Measurements from ENCODE around the gene CHPT1.

The CHPT1 gene

DNA sequence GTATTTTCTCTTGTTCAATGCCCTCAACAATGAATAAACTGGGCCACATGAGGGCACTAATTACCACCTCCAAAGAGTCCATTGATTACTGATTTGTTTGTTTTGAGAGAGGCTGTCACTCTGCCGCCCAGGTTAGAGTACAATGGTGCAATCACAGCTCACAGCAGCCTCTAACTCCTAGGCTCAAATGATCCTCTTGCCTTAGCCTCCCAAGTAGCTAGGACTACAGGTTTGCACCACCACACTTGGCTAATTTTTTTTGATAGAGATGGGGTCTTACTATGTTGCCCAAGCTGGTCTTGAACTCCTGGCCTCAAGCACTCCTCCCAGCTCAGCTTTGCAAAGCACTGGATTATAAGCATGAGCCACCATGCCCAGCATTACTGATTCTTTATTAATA lies 70.1 kb downstream of the CHPT1 start:
- no peak for DNase-seq

- no peak for DNase-seq
These were observed 71.3 kb downstream of the CHPT1 start for GRCh38 chr12:101768781-101769180.

- no peak for DNase-seq
These were observed 72.4 kb downstream of the CHPT1 start for GRCh38 chr12:101769865-101770264.

- DNase-seq, result no peak
These were observed 74.8 kb downstream of the CHPT1 start for GRCh38 chr12:101772012-101772775.

DNA sequence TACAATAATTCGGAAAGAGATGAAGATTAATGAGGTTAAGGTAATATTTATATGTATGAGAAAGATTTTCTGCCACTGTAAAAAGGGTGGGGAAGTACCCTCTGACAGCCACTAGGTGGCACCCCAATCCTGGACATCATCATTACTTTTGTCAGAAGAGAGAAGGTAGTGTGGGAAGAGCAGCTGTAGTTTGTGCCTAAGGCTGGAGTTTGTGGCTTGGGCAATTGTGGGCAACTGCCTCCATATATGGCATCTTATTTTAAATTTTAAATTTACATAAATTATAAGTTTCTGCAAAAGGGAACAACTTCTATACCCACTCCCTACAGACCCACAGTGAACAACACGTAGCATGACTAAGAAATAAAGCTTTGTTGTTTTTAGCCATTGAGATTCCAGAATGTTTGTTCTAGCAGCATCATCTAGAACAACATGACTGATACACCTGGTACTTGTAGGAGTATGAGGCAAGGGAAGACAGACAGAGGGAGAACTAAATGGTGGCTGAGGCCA lies 76.3 kb downstream of the CHPT1 start:
- peak; percentile 59 for DNase-seq

DNA sequence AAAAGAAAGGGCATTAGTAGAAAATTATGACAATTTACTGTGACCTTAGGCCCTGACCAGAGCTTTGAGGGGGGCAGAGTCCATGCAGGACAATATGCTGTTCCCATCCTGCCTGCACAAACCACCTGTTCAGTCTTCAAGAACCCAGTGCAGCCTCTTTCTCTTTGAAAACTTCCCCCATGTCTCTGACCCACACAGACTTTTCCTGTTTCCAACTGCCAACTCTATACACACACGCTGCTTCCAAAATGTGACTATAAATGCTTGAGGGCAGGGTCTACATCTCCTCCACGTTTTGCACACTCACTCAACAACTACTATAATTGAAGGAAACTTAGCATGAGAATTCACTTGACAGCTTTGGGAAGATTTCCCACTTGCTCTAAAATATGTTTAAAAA lies 78.4 kb downstream of the CHPT1 start:
- no peak for DNase-seq

GRCh38 chr12:101777485-101777884 lies 80.0 kb downstream of the CHPT1 start:
- no peak for DNase-seq

GRCh38 chr12:101777978-101778377 lies 80.5 kb downstream of the CHPT1 start:
- no peak for DNase-seq
